HG03064 (cell line): ENCODE measurements around the gene STXBP5.
A peak's percentile ranks its signal among the peaks of the same experiment; 100 is the strongest.

Experiments
- ATAC-seq: cut with Tn5 transposase; IDR thresholded peaks from one replicate; pipeline ENCODE4 v1.9.1; 2021; ENCODE audit warnings: low read depth; ENCODE audit not compliant: unreplicated experiment

The STXBP5 gene

DNA sequence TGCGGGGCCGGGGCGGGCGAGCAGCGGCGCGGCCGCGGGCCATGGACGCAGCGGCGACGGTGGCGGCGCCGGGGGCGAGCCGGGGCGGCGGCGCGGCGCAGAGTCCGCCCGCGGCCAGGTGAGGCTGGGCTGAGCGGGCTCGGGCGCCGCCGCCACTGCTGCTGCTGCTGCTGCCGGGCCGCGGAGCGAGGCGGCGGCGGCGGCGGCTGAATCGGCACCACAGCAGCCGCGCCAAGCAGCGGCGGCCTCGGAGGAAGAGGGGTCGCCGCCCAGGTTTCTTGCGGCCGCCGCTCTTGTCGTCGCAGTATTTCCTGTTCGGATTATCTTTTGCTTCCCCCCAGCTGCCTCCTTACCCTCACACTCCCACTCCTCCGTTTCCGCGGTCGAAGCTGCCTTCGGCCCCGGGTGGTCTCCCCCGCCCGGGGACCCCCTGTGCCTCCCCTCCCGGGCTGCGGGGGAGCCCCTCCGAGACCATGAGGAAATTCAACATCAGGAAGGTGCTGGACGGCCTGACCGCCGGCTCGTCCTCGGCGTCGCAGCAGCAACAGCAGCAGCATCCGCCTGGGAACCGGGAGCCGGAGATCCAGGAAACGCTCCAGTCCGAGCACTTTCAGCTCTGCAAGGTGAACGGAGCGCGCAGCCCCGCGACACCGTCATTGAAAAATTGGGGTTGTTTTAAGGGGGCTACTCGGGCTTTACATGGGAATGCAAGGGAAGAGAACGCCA is at the start of gene STXBP5:
STXBP5 (plus strand) TSS at position 358 of the 726 bp plus-strand sequence; CDS start at position 474, 116 bp downstream.
- ATAC-seq: peak; percentile 23

DNA sequence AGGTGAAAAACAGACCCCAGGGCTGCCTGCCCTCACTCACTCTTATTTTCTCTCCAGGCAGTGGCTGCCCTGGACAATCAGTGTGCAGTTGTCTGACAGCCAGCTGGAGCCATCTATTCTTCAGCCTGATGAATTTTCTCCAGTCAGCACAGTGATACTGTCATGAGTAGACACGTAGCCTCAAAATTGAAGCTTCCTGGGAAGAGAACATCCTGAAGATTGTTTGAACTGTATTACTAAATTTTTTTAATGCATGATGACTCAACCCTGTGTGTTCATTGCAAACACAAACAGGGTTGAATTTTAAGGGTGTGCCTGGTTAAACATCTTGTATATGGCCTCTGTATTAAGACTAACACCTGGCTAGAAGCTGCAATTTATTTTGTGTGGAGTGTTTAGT is 49.8 kb upstream of the STXBP5 start:
- ATAC-seq: no peak

DNA sequence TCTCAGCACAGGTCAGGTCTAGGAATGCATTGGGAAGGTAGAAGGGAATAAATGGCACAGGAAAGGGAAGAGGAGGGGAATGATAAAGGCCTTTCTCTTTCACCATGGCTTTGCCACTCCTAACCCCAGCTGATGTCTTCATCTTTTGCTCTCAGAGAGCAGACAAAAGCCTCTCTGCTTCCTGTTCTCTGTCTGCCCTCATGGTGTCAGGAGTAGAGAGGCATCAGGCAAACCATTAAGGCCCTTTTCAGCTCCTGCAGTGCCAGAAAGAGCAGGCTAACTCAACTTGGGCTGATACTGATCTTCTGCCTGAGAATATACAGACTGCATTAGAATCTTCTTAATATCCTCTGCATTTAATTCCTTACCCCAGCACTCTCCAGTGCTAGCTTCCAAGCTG is 48.0 kb upstream of the STXBP5 start:
- no peak for ATAC-seq

DNA sequence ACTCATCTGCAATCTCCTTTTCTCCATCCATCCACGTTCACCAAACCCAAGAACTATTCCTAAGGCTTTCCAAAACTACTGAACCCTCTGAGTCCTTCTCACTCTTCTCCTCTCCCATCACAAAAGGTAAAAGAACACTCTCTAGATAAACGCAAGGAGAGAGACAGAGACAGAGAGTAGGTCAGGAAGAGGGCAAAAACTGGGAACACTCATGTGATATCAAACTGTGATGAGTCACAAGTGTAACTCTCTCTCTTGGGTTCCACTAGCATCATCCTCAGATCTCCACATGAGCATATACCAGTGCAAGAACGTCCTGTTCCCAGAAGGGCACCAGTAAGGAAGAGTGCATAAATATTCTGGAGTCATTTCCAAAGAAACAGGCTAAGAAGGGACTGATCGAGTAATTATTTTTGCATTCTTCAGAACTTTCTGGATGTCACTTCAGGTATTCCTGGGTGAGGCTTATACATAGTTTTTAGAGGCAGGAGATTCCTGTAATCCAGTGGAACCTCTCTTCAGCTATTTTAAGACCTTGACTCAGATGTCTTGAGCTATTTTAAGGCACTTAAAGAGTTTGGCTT is 47.3 kb upstream of the STXBP5 start:
- ATAC-seq: no peak

DNA sequence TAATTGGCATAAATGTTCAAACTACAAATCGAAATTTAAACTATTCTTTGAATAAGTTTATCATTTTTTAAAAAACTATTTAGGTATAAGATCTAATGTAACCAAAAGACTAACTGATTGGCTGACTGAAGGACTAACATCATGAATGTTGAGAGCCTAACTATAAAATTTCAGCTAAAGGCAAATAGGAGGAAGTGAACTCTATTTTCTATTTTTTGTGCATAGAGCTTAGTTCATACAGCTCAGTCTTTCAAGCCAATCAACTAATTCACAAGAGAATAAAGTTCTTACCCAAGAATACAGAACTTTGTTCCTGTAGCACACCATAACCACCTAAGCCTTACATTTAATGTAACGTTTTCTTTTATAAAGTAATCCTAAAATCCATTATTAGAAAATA is 46.3 kb upstream of the STXBP5 start:
- ATAC-seq: no peak

DNA sequence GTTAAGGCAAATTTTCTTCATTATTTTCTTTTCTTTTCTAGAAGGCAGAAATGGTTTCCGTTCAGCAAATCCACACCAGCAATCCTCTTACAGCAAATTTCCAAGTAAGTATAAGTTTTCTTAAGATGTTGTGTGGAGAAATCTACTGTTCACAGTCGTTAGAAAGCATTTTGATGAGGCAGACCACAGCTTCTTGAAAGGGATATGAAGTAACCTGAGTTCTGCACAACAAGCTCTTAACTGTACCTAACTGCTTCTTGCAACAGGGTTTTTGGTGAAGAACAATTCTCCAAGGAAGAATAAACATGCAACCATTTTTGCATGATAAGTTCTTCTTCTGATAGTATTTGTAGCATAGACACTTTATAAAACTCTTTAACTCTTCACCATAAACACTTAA is 45.3 kb upstream of the STXBP5 start:
- ATAC-seq: no peak

DNA sequence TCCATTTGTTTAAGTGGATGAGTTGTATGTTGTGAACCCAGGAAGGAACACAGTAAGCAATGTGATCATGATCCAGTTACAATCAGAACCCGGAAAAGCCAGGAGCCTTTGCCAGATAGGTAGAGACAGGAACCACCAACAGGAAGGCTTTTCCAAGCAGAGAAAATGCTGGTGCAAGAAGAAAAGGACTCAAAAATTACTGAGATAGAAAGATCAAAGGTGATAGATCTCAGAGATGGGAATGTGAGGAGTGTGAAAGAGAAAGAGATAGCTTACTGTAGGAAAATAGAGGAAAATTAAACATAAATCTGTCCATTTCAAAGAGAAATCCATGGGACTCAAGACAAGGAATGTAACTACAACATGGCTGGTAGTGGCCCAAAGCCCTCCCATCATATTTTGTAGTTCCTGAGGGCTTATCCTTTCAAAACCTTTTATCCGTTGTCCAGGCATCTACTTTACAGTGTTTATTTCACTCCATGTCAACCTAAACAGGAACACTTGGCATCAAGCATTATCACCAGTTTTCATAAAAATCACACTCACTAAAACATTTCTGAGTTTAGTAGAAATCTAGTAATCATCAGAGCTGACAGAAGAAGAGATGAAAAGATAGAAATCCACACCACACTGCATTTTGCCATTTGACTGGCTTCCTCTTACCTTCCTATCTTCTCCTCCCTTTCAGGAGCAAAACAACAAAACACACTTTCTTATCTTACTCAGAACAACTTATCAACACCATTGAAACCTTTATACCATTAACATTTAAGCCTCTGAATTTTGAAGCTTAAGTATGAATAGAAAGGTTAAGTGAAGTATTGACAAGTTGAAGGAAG is 44.5 kb upstream of the STXBP5 start:
- ATAC-seq: no peak

DNA sequence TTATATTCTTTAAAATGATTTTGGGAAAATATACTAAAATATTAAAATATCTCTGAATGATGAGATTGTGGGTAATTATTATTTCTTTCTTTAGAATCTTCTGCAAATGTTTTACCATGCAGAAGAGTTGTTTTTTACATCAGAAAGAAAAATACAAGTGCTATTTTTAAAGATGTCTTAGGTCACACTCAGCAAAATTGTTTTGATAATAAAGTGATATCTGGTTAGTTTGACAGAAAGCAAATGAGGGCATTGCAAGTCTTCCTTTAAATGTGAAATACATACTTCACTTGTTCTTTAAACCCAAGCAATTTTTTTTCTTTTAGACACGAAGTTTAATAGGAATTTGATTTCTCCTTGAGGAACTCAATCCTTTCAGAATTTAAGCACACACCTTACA is 43.6 kb upstream of the STXBP5 start:
- no peak for ATAC-seq

DNA sequence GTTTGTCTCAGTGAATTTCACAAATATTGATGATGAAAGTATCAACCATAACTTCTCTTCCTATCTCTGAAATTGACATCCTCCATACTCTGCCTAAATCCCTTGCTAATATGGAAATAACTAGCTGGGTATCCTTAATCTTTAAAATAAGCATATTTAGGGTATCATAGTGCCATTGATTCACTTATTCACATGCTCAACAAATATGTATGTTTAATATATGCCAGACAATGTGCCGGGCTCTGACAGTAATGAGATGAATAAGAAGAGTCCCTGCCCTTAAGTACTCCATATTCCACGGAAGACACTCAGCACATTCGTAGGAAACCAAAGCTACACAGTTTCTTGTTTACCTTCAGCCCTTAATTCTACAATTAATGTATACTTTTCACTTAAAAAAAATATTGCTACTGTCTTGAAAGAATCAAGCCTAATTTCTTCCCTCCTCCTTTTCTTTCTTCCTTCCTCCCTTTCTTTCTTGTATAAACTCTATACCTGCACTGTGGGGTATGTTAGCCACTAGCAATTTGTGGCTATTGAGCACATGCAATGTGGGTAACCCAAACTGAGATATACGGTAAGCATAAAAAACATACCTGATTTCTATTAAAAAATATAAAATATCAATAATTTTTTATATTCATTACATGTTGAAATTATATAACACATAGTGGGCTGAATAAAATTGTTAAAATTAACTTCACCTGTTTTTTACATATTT is 42.8 kb upstream of the STXBP5 start:
- ATAC-seq: no peak

DNA sequence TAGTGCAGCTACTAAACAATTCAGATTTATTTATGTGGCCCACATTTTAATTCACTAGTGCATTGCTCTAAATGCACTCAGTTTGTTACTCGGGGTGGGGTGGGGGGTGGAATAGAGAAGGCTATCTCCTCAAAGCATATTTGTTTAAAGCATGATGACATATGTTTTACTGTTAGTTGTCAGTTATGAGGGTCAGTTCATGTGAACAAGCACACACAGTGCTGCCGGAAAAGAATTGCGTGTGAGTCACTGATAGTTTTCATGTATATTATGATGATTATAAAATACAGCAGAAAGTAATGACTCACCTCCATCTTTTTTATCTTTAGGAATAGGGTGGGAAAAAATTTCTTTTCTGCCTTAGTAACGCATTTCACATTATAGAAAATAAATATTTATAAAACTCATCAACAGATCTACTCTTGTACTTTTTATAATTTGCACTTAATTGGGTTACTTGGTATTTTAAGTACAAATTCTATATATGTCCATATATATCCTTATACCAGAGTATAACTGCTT is 42.2 kb upstream of the STXBP5 start:
- ATAC-seq: no peak

DNA sequence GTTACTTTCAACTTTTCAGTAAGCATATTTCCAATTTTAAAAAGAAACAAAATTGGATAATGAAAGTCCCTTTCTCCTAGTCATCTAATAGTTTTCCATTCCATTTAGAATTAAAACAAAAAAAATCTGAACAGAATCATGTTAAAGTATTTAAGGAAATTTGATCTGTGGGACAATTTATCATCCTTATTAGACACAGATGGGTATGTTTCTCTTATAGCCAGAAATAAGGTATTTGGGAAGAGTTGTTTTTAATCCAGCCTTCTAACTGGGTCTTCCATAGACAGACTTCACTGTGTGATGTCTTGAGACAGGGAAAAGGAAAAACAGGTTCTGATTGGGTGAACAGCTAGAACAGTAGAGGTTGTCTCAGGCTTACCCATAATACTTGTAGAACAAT is 39.5 kb upstream of the STXBP5 start:
- no peak for ATAC-seq

DNA sequence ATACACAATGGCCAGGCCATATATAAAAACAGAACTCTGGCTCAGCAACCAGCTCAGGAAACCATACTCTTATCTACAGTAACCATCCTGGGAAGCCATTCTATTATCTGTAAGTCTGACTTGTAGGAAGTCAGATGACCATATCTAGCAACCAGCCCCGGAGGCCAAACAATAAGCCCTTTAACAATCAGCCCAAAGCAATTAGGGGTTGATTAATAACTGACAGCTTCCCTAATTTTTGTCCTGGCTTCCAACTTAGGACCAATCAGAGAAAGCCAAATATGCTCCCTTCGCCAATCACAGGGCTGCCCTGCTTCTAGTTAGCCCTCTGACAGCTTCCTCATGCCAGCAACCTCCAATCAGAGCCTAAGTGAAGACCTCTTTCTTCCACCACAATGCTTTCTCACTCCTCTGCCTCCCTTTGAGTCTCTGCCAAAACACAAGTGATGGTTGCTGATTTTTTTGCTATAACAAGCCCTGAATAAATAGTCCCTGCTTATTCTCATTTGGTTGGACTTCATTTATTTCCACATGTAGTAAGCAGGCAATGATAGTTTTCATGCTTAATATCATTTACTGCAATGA is 37.8 kb upstream of the STXBP5 start:
- no peak for ATAC-seq

DNA sequence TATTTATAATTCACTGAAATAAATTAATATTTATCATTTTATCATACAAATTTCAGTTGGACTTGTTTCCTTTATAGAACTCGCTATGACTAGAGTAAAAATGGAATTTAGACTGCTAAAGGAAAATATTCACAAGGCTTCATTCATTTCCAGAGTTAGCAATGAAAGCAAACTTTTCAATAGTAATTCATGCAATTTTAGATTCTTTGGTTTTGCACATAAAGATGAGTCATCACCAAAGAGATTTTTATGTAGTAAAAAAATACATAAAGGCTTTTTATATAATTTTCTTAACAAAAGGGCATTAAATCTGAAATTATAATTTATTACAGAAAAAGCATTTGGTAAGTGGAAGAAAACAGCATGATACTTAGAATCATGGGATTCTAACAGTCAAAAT is 37.2 kb upstream of the STXBP5 start:
- ATAC-seq: no peak

DNA sequence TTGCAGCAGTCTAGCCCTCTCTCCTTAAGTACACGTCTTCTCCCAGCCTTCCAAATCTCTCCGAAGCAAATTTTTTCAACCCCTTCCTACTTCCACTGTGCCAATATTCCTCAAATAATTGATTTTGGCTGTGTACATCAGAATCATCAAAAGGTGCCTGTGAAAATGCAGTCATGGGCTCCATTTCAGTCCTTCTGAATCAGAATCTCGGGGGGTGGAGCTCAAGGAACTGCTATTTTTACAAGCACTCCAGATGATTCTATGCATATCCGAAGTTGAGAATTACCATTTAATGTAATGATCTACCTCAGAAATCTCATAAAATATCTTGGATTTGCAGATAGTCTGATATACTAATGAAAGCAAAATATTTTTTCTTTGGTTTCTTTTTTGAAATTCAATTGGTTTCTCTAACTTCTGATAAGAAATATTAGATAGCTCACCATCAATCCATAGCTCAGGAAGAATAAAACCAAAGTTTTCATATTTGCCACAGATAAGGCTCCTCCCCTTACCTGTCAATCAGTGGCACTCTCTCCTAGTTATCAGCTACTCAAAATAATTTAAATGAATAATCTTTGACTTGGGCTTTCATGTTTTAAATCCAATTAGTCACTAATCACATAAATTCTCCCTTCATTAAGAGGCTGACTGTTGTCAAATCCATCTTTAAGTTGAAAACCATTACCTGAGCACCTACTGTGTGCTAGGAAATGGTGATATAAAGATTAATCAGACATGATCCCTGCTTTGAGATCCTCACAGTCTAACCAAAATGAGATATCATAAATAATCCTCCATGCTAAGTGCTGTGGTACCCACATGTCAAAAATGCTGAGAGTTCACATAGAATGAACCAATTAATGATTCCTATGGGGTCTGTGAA is 36.4 kb upstream of the STXBP5 start:
- no peak for ATAC-seq

DNA sequence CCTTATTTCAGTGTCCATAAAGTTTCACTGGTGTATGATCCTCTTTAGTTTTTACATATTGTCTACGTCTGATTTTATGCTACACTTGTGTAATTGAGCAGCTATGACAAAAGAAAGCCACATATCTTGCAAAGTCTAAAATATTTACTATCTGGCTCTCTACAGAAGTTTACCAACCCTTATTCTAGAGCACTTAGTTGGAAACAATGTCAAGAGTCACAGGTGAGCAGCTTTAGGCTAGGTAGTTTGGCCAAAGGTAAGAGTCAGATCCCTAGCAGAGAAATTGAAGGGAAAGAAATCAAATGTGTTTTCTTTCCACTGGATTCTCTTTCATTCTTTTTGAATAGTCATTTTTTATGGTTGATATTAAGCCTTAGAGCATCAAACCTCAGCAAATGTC is 34.7 kb upstream of the STXBP5 start:
- ATAC-seq: no peak

DNA sequence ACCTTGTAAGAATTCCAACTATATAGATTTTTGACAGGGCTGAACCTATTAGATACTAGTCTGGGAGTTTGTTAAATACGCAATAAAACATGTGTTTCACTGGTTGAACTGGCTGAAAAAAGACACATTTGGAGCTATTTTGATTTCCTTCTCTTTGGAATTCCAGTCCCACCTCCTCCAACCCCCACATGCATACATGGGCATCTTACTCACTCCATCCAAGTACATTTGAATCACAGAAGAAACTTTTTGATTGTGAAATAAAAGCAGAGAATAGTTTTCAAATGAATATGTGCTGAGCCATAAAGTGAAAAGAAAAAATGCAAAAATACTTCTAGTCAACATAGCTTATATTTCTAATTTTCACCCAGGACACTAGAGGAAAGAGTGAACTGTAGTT is 33.9 kb upstream of the STXBP5 start:
- no peak for ATAC-seq

DNA sequence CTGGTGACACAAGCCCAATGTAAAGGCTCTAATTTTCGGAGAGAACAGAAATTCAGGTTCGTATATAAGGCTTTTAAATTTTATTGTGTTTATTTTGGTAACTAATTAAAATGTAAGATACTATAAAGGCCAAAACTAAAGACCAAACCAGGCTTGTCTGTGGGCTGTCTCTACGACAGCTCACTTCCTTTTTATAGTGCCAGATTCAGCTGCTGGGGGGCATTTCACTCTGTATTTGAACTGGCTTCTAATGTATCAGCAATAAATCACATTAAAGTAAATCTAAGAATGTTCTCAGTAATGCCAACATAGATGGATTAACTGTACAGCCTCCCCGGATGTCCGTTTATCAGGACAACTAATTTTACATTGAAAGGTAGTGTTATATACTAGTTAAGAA is 31.1 kb upstream of the STXBP5 start:
- no peak for ATAC-seq

DNA sequence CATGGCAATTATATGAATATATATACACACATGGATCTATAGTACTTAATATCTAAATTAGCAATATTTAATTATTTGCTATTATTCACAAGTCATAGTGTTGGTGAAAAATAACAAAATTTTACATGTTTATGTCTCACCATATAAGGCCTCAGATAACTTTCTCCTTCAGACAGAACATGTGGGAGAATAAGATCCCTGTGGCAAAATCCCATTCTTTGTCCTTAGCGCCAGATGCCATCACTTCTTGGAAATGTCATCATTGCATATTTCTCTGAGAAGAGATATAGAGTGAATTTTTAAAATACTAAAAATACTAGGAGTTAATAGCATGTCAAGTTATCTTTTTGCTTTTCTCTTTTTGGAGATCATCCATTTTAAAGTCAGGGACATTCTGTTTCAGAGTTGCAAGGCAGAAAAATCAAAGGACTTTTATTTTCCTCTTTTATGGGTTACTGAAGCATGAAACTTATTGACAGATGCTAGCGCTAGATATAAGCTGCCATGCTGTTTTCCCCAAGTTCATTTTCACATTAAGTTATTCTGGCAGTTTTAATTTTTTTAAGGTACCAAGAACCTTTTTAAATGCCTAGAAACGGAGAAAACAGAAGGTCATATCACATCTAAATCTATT is 30.4 kb upstream of the STXBP5 start:
- ATAC-seq: no peak

DNA sequence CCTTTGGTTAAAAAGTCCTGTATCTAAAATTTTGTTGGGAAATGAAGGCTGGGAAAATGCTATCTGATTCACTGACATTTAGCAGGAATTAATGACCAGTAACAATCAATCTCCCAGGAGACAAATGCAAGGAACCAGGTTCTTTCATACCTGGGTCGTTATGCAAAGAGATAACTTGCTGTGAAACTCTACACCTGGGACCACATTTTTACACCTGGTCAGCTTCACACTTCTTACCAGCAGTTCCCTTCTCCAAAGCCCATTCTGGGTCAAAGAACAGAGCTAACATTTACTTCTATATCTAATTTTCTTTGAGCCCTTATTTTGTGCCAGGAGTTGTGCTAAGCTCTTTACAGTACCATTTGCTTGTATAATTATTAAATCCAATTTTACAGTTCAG is 27.4 kb upstream of the STXBP5 start:
- no peak for ATAC-seq
